Measurements from ENCODE around the gene DYNLL2.

- TF ChIP-seq POLR2AphosphoS5 (IDR thresholded peaks at IDR 0.05; ENCODE audit: low read depth, low read length) (no peak), POLR2A (IDR thresholded peaks at IDR 0.05; ENCODE audit: low read depth, low read length) (no peak)
These were observed 21.5 kb upstream of the DYNLL2 start for GRCh38 chr17:58061672-58062071.

Data from GM12892 (cell line).